Measurements from ENCODE around the gene CD2BP2. TPM values are rescaled to one million over a fixed set of nuclear protein-coding genes. Genes with fewer than 3 reads are reported as not detected.

The CD2BP2 gene
- total and polyA plus RNA-seq, 2 of the 8 experiments (the other 6 are each of a cell fraction or from before 2014, with no cell fraction given) = 22.4 to 55.3 TPM

DNA sequence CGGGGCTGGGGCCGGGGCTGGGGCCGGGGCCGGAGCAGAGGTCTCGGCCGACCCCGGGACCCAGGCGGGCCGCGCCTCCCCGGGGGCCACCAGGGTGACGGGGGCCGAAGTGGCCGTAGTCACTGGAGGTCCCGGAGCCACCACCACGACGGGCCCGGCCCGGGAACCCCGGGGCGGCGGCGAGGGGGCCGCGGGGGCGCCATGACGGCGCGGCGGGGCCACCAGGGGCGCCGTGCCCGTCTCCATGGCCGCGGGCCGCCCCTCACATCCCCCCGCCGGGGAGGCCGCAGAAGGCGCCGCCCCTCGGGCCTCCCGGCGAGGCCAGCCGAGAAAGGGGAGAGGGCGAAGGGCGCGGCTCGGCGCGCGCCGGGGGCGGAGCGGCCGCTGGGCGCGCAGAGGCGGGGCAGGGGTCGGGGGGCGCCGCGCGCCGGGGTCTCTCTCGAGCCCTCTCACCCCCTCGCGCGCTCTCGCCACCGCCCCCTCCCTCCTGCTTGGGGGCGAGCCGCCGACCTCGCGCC is 14.9 kb upstream of the CD2BP2 start:
- WGBS, 2 experiments (ENCODE audit: extremely low coverage in 1 of 2, insufficient coverage in 1 of 2, insufficient read length in 1 of 2, insufficient replicate concordance in 2 of 2, low coverage in 1 of 2, low lambda C conversion rate in 2 of 2, missing lambda C conversion rate in 1 of 2) = 2% methylated on average over 10 of the region's 76 CpGs; no CpG with 5 or more reads in 1 of the 2 experiments
- Histone ChIP-seq H4K5ac (ENCODE audit: insufficient read length, low read depth, low read length) (no peak overlapping the region), H3K27ac (ENCODE audit: low read depth, low read length) (no peak overlapping the region), H2BK20ac (ENCODE audit: low read length) (no peak overlapping the region), H2BK120ac (replicated peaks; ENCODE audit: low read depth, low read length) (no peak overlapping the region), H3K27me3 (replicated peaks in 1 of 4; ENCODE audit: control insufficient read depth in 3 of 4, extremely low read depth in 1 of 4, insufficient read depth in 3 of 4, low read length in 3 of 4) (no peaks in the 10 kb centered on the region), H2AFZ (ENCODE audit: low read length) (no peak overlapping the region), H2BK15ac (ENCODE audit: low read length) (no peak overlapping the region), H3K4me2 (ENCODE audit: insufficient read depth in 1 of 2, low read depth in 2 of 2, low read length in 2 of 2) (peak overlapping the region; percentile 83 to 87), H2BK5ac (ENCODE audit: low read depth, low read length) (no peak overlapping the region), H2BK12ac (ENCODE audit: low read depth, low read length) (no peak overlapping the region), H2AK5ac (ENCODE audit: low read depth, low read length) (no peak overlapping the region), H4K20me1 (replicated peaks in 1 of 2; ENCODE audit: control insufficient read depth in 1 of 2, insufficient read depth in 2 of 2, low read length in 2 of 2) (peaks cover 4 to 16% of the 10 kb centered on the region in 2 experiments), H3K9me3 (ENCODE audit: insufficient read depth in 2 of 2, low read depth in 1 of 2, low read length in 1 of 2) (no peaks in the 10 kb centered on the region), H3K23ac (ENCODE audit: insufficient read length) (no peak overlapping the region), H3K9ac (replicated peaks in 1 of 4; ENCODE audit: extremely low read depth in 1 of 4, low read depth in 3 of 4, low read length in 3 of 4) (no peak overlapping the region), H3K4me3 (ENCODE audit: extremely low read depth in 1 of 4, insufficient read depth in 2 of 4, low read depth in 3 of 4, low read length in 4 of 4) (peak overlapping the region; percentile 43 to 81 (median 52)), H3K79me1 (ENCODE audit: low read depth, low read length) (peaks cover 10% of the 10 kb centered on the region), H4K8ac (ENCODE audit: extremely low read depth, insufficient read depth, low read length) (peak overlapping the region; percentile 1; the same call in 1 of the 2 replicates), H3K79me2 (ENCODE audit: control insufficient read depth in 1 of 2, insufficient read depth in 2 of 2, low read length in 2 of 2) (peaks cover 0 to 29% of the 10 kb centered on the region in 2 experiments; a peak in 2 of 4 replicates), H3K4ac (replicated peaks; ENCODE audit: insufficient read length, low read depth, low read length) (no peak overlapping the region), H3K14ac (ENCODE audit: insufficient read length) (no peak overlapping the region), H3K4me1 (replicated peaks in 1 of 4; ENCODE audit: control insufficient read depth in 3 of 4, insufficient read depth in 4 of 4, low read length in 3 of 4) (peaks cover 0 to 17% (median 11%) of the 10 kb centered on the region in 4 experiments; a peak in 6 of 7 replicates), H3K56ac (replicated peaks; ENCODE audit: insufficient read length, low read depth, low read length) (no peak overlapping the region), H4K91ac (replicated peaks; ENCODE audit: insufficient read length, low read length) (no peak overlapping the region), H3K36me3 (ENCODE audit: control insufficient read depth in 2 of 4, insufficient read depth in 4 of 4, low read length in 3 of 4) (no peaks in the 10 kb centered on the region), H3K23me2 (ENCODE audit: low read depth, low read length) (peaks cover 10% of the 10 kb centered on the region; the same call in 1 of the 2 replicates), H3K18ac (ENCODE audit: extremely low read depth, low read length) (no peak overlapping the region)
- no peak for FAIRE-seq
- DNase-seq (ENCODE audit: low read depth in 1 of 2, low spot score in 2 of 2) = no peak
- POLR2A ChIA-PET (ENCODE audit: partially characterized antibody) = interaction anchor here (1.1 to 6.9 kb wide), 2 partner anchors 13 to 18 kb away, joined by 3 to 79 read pairs; partner anchors contain the start of gene CD2BP2
- CTCF ChIA-PET (ENCODE audit: partially characterized antibody) = interaction anchor here (1.0 to 1.9 kb wide), 5 partner anchors 10 to 46 kb away, joined by 3 to 11 read pairs (median 4); partner anchors contain the start of gene SEPTIN1
- no peak for TF ChIP-seq KDM1A (IDR thresholded peaks at IDR 0.05; ENCODE audit: borderline replicate concordance, low read length)
- TF ChIP-seq YY1 (IDR thresholded peaks at IDR 0.05; ENCODE audit: low read depth, low read length) = peak; percentile 60; the same call in 1 of the 2 replicates
- TF ChIP-seq CTBP2 (IDR thresholded peaks at IDR 0.05; ENCODE audit: borderline replicate concordance, insufficient read depth, insufficient read length, low read length) = no peak
- no peak for TF ChIP-seq POLR2AphosphoS5 (IDR thresholded peaks at IDR 0.05; ENCODE audit: low read depth, low read length)
- no peak for TF ChIP-seq SIRT6 (IDR thresholded peaks at IDR 0.05; ENCODE audit: low read length)
- TF ChIP-seq SP4 (IDR thresholded peaks at IDR 0.05; ENCODE audit: low read length) = no peak
- TF ChIP-seq TEAD4 (IDR thresholded peaks at IDR 0.05; ENCODE audit: low read depth, low read length) = no peak
- TF ChIP-seq, protein P1, sequence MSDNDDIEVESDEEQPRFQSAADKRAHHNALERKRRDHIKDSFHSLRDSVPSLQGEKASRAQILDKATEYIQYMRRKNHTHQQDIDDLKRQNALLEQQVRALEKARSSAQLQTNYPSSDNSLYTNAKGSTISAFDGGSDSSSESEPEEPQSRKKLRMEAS (IDR thresholded peaks at IDR 0.05) = no peak
- TF ChIP-seq, protein P2, sequence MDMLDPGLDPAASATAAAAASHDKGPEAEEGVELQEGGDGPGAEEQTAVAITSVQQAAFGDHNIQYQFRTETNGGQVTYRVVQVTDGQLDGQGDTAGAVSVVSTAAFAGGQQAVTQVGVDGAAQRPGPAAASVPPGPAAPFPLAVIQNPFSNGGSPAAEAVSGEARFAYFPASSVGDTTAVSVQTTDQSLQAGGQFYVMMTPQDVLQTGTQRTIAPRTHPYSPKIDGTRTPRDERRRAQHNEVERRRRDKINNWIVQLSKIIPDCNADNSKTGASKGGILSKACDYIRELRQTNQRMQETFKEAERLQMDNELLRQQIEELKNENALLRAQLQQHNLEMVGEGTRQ (IDR thresholded peaks at IDR 0.05; ENCODE audit: low read length) = no peak
- no peak for TF ChIP-seq TAF7 (optimal IDR thresholded peaks at IDR 0.05; ENCODE audit: borderline replicate concordance, low read depth, low read length)
- no peak for TF ChIP-seq BACH1 (IDR thresholded peaks at IDR 0.05; ENCODE audit: low read length)
- TF ChIP-seq TAF1 (IDR thresholded peaks at IDR 0.05; ENCODE audit: low read depth, low read length) = no peak
- TF ChIP-seq TCF12 (IDR thresholded peaks at IDR 0.05; ENCODE audit: low read depth, low read length) = no peak

All from H1 (cell line).